ENCODE results near the gene RPS19.

Gene RPS19

GRCh38 chr19:41859618-41860418, at the start of gene RPS19:
TSS of gene RPS19 (plus strand) at chr19:41860255. CDS start at chr19:41860775, 520 bp downstream.
- DNase-seq (ENCODE audit: low spot score), result peak; percentile 99

DNA sequence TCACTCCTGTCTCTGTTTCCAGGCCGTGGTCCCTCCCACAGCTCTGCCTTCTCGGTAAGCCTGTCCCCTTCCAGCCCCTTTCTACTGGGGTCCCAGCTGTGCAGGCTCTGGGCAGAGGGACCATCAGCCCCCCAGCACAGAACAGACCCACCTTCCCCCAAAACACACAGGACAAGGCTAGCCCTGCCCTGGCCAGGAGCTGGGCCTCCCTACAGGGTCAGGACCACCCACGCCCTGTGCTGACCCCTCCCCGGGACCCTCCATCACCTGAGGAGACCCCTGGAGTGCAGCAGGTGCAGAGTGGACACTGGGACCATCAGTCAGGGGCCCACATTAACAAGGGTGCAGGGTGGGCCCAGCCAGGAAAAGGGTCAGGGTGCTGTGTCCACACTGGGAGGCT, 49.8 kb upstream of the RPS19 start:
- DNase-seq (ENCODE audit: low spot score), result no peak

GRCh38 chr19:41811036-41811435, 49.0 kb upstream of the RPS19 start:
- no peak for DNase-seq (ENCODE audit: low spot score)

GRCh38 chr19:41811981-41812380, 48.1 kb upstream of the RPS19 start:
- DNase-seq (ENCODE audit: low spot score), result no peak

GRCh38 chr19:41813911-41814310, 46.1 kb upstream of the RPS19 start:
- no peak for DNase-seq (ENCODE audit: low spot score)

GRCh38 chr19:41815301-41815700, 44.8 kb upstream of the RPS19 start:
- no peak for DNase-seq (ENCODE audit: low spot score)

DNA sequence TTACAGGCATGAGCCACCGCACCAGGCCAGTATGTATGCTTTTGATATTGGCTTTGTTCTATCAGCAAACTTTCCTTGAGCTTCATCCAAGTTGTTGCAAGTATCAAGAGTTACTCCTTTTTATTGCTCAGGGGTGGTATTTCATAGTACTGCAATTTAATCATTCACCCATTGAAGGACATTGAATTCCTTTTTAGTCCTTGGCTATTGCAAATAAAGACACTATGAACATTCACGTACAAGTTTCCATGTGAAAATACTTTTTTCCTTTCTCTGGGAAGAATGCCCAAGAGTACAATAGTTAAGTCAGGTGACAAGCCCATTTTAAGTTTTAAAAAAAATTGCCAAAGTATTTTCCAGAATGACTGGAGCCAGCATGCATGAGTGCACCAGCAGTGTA, 43.3 kb upstream of the RPS19 start:
- no peak for DNase-seq (ENCODE audit: low spot score)

- DNase-seq (ENCODE audit: low spot score), result peak; percentile 26
Measured at GRCh38 chr19:41821003-41821735, 38.9 kb upstream of the RPS19 start.

- DNase-seq (ENCODE audit: low spot score), result no peak
Measured at GRCh38 chr19:41837981-41838708, 21.9 kb upstream of the RPS19 start.

GRCh38 chr19:41839211-41839610, 20.8 kb upstream of the RPS19 start:
- DNase-seq (ENCODE audit: low spot score), result no peak

DNA sequence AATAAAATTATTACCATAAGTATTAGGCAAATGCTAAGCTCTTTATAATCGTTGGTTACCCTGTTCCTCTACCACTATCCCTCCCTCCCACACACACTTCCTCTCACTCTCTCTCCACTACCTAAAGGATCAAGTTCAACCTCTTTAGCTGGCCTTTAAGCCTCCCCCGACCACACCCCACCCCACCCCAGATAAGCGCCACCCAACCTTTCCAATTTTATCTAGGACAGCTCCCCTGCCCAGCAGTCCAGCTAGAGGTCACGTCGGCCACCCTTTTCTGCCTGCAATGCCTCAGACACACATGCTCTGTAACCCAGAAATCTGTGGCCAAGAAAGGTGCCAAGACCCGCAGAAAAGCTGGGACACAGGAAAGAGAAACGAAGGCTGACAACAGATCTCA, 16.7 kb upstream of the RPS19 start:
- no peak for DNase-seq (ENCODE audit: low spot score)

- DNase-seq (ENCODE audit: low spot score), result no peak
Measured at GRCh38 chr19:41844601-41845000, 15.5 kb upstream of the RPS19 start, which contains the start of gene LYPD4. TSS of gene LYPD4 (minus strand) at chr19:41844683. CDS start at chr19:41839285, 5,398 bp downstream.

DNA sequence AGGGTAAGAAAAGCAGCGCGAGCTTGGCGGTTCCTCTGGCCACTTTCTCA, 15.2 kb upstream of the RPS19 start, which contains the start of gene DMRTC2:
Gene DMRTC2 (plus strand): TSS at position 42 of the 50 bp plus-strand sequence. CDS start 2,387 bp downstream, outside the sequence.
- DNase-seq (ENCODE audit: low spot score), result no peak

- DNase-seq (ENCODE audit: low spot score), result no peak
Measured at GRCh38 chr19:41845051-41845590, 14.9 kb upstream of the RPS19 start.

GRCh38 chr19:41847351-41848105, 12.5 kb upstream of the RPS19 start:
- DNase-seq (ENCODE audit: low spot score), result no peak

DNA sequence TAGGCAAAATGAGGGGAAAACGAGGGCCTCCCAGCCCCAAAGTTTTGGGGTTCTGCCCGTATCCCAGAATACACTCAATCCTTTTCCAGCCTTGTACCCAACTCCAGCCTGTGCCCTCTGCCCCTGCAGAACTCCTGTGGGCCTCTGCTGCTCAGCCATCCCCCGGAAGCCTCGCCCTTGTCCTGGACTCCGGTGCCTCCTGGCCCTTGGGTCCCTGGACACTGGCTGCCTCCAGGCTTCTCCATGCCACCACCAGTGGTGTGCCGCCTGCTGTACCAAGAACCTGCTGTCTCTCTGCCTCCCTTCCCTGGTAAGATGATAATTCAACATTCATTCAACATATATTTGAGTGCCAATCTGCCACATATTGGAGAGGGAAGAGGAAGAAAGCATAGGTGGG, 11.4 kb upstream of the RPS19 start:
- DNase-seq (ENCODE audit: low spot score), result no peak

GRCh38 chr19:41849067-41849466, 11.0 kb upstream of the RPS19 start:
- DNase-seq (ENCODE audit: low spot score), result no peak

- DNase-seq (ENCODE audit: low spot score), result no peak
Measured at GRCh38 chr19:41850381-41850780, 9.7 kb upstream of the RPS19 start.

- DNase-seq (ENCODE audit: low spot score), result no peak
Measured at GRCh38 chr19:41851456-41851855, 8.6 kb upstream of the RPS19 start.

GRCh38 chr19:41853344-41853743, 6.7 kb upstream of the RPS19 start:
- no peak for DNase-seq (ENCODE audit: low spot score)

DNA sequence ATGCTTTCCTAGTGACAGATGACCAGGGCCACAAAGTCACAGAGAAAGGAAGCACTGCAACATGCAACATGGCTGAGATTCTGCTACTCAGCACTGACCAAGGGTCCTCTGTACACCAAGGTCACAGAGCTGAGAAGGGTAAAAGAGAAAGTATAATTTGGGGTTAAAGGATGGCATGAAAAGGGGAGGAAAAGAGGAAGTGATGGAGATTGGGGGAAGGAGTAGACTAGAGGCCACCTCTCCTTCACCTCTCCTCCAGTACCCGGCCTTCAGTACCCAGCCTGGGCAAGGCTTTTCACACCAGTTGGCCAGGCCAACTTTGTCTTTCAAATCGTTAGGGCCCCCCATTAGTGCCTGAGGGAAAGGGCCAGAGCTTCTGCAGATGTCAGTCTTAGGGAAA, 6.3 kb upstream of the RPS19 start:
- no peak for DNase-seq (ENCODE audit: low spot score)

DNA sequence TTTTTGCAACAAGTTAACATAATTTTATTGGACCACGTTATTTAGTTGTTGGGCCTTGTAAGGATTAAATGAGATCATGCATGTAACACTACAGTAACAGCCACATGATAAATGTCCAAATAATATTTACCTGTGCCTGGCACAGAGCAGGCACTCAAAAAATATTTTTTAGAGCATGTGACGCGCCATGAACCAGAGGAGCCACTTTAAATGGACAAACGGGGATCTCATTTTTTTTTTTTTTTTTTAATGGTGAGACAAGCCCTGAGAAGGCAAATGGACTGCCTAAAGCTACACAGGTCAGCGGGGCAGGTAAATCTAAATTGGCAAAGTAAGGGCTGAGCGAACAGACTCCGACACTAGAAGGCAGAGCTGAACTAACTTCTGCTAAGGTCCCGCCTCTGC, 840 bp upstream of the RPS19 start:
- no peak for DNase-seq (ENCODE audit: low spot score)
